GM12892 (cell line): ENCODE data around the gene CD2BP2.

Experiments used
- DNase-seq: peaks from one replicate; pipeline ENCODE4 v3.0.0; 2011; ENCODE audit not compliant: insufficient read length
- FAIRE-seq: peaks from 2 replicates; lab custom pipeline; 2011; peaks lifted over from hg19 to GRCh38; lab: Jason Lieb, UNC
- POLR2A ChIP-seq: IDR thresholded peaks from 2 replicates; pipeline ENCODE4 v1.6.1; 2011; ENCODE audit warnings: low read depth, low read length, control low read depth
- POLR2AphosphoS5 ChIP-seq: IDR thresholded peaks from 2 replicates; pipeline ENCODE4 v1.6.1; 2011; ENCODE audit warnings: low read depth, low read length, control low read depth
- TAF1 ChIP-seq: IDR thresholded peaks from 2 replicates; pipeline ENCODE4 v1.6.1; 2011; ENCODE audit warnings: low read depth, mild to moderate bottlenecking, control low read depth, low read length, borderline replicate concordance

Gene CD2BP2

DNA sequence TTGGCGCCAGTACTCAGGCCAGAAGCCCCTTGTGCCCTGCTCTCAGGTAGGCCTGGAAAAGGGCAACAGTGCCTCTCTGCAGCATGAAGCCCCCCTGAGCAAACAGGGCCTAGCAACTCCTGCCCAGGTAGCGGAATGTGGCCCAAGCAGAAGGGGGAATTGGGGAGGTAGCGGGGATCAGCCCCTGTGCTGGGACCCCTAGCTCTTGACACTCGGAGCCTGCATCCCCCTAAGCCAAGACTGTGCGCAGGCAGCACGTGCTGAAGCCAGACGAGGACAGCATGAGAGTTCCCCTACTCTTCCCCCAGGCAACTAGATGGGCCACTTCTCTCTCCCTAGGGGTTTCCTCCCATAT lies 823 bp upstream of the CD2BP2 start:
- TF ChIP-seq TAF1 (no peak), POLR2A (no peak; the same call in 1 of the 2 replicates), POLR2AphosphoS5 (no peak)
- FAIRE-seq (peak; percentile 66), DNase-seq (no peak)

DNA sequence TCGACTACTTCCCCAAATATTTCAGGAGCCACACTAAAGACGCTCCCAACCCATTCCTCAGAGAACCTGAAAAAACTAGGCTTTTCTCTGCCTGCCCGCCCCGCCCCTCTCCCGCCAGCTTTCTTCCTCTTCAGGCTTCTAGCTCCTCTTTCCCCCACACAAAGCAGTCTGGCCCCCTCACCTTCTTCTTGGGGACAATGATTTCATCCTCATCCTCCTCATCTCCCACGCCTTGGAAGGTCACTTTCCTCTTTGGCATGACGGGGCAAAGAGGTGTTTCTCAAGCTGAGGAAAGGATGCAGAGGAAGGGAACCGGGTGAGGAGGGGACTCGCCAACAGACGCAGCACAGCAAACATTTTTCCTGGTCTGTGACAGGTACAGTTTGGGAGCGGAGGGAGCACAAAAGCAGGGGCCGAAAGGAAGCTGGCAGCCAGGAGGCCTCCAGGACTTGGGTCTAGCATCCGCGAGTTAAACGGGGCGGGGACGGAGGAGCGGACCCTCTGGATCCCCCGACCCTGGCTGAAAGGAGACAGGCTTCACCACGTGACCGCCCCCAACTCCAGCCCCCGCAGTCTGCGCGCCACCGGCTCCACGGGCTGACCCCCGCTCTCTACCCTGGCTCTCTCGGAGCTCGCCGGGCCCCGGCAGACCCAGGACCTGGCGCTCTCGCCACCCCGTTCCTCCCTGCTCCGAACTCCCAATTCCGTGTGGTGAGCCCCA lies 525 bp downstream of the CD2BP2 start:
- peak; percentile 17 for FAIRE-seq
- no peak for DNase-seq
- TF ChIP-seq TAF1: no peak
- no peak for TF ChIP-seq POLR2A
- no peak for TF ChIP-seq POLR2AphosphoS5

DNA sequence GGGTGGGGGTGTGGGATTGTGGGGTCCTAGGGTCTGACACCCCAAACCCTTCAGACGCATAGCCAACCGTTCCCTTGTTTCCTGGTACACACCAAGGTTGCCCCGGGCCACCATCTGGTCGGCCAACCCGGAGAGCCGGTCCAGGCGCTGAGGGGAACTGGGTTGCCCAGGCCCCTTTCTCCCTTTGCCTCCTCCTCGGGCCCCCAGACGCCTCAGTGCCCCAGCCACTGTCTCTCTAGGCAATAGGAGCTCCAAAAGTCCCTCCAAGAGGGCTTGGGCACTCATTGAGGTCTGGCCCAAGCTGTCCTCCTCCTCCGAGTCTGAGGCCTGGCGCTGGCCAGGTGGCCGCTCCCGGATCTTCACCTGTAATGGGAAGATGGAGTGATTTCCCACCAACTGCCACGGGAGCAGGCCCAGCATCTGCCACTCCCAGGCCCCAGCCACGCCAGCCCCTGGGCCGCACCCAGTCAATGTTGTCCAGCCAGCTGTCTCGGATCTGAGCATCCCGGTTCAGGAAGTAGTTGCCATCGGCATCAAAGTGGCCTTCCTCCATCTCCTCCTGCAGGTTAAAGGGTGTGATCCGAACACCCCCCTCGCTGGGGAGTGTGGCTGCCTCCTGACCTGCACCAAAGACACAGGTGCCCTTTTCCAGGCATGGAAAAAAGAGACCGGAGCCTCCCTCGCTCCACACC lies 1.5 kb downstream of the CD2BP2 start:
- TF ChIP-seq POLR2A (no peak), POLR2AphosphoS5 (no peak), TAF1 (no peak)
- FAIRE-seq: no peak
- no peak for DNase-seq

DNA sequence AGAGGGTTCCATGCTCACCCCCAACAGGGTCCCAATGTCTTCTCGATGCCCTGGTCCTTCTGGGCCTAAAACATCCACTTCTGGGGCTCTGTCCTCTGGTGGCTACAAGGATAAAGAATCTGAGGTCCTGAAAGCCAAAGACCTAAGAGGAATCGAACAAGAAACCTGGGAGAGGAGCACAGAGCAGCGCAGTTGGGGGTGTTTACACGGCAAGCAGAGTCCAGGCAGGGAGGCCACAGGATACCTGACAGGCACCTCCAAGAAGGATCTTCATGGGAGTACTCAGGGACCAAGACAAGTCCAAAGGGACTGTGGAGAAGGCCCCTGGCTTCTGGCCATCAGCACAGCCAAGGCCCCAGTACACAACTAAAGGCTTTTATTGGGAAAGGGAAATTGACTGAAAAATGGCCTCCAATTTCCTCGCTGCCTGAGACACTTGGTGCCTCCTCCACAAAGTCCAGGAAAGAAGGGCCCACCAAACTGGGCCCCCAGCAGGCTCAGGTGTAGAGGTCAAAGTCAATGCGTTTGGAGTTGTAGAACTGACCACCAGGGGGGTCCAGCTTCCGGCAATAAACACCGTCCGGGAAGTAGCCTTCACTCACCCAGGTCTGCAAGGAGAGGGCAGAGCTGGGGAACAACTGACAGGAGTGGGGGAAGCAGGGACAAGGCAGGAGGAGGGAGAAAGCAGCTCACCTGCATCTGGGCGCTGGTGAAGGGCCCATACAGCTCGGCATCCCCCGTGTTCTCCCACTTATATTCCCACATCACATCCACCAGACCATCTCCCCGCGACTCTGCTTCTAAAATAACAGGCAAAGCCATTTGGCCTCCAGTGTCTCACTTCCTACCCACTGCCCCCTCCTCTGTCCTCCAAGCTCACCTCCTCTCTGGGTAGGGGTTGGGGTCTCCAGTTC lies 2.4 kb downstream of the CD2BP2 start:
- DNase-seq: no peak
- no peak for TF ChIP-seq POLR2A
- no peak for FAIRE-seq

DNA sequence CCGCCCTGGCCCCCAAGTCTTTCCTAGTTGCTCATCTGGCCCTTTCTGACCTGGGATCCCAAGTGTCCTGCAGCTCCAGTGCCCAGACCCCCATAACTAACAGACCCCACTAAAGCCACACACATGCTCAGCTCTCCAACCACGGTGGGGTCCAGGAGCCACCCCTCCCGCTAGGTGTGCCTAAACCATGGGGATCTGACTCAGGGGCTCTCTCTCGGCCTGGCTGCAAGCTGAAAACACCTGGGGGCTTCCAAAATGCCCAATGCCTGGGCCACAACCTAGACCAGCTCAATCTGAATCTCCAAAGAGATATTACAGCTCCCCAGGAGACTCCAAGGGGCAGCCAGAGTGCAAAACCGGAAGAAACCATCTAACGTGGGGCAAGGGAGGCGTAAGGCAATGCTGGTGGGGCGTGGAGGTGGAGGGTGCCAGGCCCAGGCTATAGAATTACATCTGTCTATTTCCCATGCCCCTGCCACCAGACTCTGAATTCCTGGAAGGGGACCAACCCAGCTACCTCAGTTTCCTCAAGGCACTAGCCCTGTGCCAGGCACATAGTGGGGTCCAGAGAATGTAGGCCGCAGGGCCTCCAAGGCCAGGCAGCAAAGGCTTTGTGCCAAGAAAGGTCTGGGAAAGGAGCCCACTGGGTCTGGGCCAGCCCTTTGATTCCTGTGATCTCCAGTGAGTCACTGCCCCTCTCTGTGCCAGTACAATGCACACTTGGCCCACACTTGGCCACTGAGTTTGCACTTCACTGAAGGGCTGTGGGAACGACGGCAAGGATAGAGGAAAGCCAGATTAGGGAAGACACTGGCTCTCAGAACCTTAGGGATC lies 3.3 kb downstream of the CD2BP2 start:
- FAIRE-seq: no peak
- DNase-seq: no peak
- TF ChIP-seq POLR2A: no peak
- TF ChIP-seq POLR2AphosphoS5: no peak
- no peak for TF ChIP-seq TAF1

DNA sequence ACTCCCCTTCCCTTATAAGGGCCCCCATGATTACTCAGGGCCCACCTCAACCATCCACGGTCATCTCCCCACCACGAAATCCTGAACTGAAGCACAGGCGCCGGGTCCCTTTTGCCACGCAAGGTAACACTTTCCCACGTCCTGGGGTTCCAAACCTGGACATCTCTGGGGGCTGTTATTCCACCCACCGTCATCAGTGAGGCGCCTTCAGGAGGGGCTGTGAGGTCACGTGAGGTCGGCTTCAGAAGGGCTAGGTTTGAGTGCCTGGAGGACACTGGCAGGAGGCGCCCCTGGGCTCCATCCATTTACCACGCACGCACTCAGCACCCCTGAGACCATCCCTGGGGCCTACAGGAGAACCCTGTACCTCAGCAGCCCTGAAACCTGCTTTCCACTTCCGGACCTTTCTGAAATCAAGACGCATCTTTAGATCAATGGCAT lies 4.1 kb downstream of the CD2BP2 start:
- FAIRE-seq (no peak), DNase-seq (no peak)
- TF ChIP-seq POLR2AphosphoS5 (no peak), TAF1 (no peak), POLR2A (no peak)

DNA sequence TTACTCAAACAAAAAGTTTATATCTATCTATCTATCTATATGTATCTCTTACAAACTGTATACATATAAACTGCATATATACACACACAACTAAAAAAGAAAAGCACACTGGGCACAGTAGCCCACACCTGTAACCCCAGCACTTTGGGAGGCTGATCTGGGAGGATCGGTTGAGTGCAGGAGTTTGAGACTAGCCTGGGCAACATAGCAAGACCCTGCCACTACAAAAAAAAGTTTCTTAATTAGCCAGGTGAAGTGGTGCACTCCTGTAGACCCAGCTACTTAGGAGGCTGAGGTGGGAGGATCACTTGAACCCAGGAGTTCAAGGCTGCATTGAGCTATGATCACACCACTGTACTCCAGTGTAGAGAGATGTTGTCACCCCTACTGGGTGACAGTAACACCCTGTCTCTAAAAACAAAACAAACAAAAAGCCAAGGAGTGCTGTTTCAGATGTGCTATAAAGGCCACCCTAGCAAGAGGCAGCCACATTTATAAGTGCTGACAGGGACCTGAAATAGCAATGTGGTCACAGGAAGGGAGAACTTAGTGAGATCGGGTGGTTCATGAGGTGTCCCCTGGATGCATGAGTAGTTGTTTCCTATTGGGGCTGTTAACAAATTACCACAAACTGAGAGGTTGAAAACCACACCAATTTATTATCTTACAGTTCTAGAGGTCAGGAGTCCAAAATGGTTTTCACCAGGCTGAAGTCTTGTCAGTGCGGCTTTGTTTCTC lies 4.8 kb downstream of the CD2BP2 start:
- FAIRE-seq: peak; percentile 92
- no peak for TF ChIP-seq POLR2A
- no peak; the same call in 1 of the 2 replicates for TF ChIP-seq POLR2AphosphoS5
- TF ChIP-seq TAF1: no peak
- DNase-seq: peak; percentile 46

DNA sequence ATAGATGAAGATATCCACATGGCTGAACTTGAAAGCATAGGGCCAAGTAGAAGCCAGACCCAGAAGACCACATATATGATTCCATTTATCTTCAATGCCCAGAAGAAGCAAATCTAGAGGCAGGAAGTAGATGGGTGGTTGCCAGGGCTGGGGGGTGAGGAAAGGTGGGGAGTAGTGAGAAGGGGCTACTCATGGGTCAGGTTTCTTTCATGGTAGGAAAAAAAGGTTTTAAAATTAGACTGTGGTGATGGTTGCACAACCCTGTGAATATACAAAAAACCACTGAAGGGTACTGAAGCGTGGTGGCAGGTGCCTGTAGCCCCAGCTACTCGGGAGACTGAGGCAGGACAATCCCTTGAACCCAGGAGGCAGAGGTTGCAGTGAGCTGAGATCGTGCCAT lies 5.4 kb downstream of the CD2BP2 start:
- TF ChIP-seq POLR2AphosphoS5: no peak
- TF ChIP-seq TAF1: no peak
- TF ChIP-seq POLR2A: no peak
- DNase-seq: no peak
- no peak for FAIRE-seq

DNA sequence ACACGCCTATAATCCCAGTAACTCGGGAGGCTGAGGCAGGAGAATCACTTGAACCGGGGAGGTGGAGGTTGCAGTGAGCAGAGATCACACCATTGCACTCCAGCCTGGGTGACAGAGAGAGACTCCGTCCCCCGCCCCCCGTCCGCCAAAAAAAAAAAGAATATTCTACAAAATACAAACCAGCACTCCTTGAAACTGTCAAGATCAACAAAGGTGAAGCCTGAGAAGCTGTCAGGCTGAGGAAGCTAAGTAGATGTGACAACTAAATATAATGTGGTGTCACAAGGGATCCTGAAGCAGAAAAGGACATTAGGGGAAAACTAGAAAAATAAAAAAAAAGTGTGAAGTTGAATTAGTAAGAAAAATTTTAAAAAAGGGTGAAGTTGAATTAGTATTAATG lies 6.2 kb downstream of the CD2BP2 start:
- TF ChIP-seq POLR2AphosphoS5 (no peak), TAF1 (no peak), POLR2A (no peak)
- DNase-seq: no peak
- no peak for FAIRE-seq

DNA sequence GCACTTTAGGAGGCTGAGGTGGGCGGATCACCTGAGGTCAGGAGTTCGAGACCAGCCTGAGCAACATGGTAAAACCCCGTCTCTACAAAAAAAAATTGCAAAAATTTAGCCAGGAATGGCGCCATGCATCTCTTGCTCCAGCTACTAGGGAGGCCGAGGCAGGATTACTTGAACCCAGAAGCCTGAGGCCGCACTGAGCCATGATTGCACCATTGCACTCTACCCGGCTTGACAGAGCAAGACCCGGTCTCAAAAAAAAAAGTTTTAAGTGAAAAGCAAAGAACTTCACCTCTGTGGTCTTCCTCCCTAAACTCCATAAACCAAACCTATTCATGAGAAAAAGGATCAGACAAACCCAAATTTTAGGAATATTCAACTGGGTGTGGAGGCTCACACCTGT lies 7.0 kb downstream of the CD2BP2 start:
- DNase-seq (no peak), FAIRE-seq (no peak)
- TF ChIP-seq POLR2A: no peak
- no peak for TF ChIP-seq POLR2AphosphoS5
- TF ChIP-seq TAF1: no peak
